Stimulated activated CD4-positive, alpha-beta T cell treated with anti-CD3 and anti-CD28 coated beads, Interleukin-4, amount 100 ng/mL, for 1 hour (primary cell): ENCODE measurements around the gene CSF2RB.

Experiments
- DNase-seq: peaks from one replicate; pipeline ENCODE4 v3.0.0-alpha.2; 2020

CSF2RB gene

DNA sequence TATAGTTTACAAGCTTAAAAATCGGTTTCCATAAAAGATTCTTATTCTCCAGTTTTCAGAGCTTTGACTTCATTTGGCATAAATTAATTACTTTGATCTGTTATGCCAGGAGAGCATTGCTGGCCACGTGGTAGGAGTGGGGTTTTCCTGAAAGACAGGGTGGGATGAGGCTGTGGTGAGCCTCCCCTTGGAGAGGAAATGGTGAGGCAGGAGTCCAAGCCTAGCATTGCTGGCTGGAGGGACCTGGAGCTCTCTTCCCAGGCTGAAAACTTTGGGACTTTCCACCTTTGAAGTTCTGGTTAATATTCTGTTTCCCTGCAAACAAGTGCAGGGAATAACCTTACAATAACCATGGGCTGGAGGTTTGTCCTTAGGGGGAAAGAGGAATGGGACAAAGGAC, 21.1 kb upstream of the CSF2RB start:
- no peak for DNase-seq

GRCh38 chr22:36893262-36893661, 20.2 kb upstream of the CSF2RB start:
- no peak for DNase-seq

- DNase-seq: no peak
Measured at GRCh38 chr22:36894266-36894665, 19.2 kb upstream of the CSF2RB start.

GRCh38 chr22:36897611-36898010, 15.8 kb upstream of the CSF2RB start:
- DNase-seq: no peak

DNA sequence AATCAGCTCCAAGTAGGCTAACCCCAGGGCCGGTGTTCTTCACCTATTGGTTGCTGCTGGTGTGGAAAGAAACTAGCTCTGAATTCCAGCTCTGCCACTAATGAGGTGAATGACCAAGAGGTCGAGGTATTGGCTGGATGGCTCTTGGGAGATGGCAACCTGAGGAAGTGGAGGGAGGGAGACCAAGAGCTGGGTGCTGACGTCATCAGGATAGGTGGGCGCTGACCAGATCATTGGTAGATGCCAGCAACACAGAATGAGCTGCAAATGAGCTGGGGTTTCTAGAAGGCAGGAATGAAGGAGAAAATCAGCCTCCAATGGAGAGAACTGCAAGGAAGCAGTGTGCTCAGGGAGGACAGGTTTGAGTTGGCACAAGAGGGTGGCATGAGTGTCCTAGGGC, 14.7 kb upstream of the CSF2RB start:
- DNase-seq: no peak

GRCh38 chr22:36899498-36899897, 13.9 kb upstream of the CSF2RB start:
- DNase-seq: no peak

DNA sequence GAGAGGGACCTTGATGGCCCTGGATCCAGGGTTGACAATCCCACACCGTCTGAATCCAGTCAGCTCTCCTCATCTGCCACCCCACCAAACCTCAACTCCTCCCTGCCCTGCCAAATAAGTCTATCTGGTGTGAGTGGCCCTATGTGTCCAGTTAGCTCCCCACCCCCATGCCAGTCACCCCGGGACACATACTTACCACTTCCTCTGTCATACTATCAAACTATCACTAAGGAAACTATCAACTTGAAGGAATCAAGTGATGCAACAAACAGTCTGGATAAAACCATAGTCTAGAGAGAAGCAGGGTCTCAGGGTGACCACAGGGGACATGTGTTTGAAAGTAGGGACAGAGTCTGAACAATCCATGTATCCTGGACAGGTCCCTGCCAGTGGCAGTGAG, 13.2 kb upstream of the CSF2RB start:
- DNase-seq: no peak

GRCh38 chr22:36900880-36901279, 12.5 kb upstream of the CSF2RB start:
- DNase-seq: no peak

DNA sequence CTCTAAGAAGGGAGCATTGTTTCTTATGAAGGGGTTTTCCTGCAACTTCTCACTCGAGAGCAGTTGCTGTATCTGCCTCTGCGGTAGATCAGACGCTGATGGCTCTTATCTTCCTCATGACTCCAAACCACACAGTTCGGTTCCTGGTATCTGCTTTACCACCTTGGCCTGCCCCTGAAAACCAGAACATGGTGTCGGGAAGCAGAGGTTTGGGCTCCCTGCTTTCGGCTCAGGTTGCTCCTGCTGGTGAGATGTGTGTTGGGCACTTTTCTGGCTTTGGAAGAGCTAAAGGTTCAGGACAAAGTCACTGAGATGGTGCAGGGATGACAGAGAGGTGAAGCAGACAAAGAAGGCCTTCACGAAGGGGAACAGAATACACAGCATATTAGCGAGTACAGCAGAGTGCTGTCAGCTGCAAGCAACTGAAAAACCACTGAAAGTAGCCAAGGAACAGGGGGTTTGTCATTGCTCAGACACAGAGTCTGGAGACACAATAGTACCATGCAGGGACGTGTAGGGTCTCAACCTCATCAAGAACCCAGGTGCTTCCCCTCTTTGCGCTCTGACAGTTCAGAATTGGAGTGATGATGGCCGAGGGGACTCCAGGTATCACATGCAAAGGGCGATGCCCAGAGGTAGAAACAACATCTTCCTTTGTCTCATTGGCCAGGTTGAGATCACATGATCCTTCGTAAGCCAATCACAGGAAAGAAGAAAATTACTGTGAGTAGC, 11.9 kb upstream of the CSF2RB start:
- DNase-seq: no peak

DNA sequence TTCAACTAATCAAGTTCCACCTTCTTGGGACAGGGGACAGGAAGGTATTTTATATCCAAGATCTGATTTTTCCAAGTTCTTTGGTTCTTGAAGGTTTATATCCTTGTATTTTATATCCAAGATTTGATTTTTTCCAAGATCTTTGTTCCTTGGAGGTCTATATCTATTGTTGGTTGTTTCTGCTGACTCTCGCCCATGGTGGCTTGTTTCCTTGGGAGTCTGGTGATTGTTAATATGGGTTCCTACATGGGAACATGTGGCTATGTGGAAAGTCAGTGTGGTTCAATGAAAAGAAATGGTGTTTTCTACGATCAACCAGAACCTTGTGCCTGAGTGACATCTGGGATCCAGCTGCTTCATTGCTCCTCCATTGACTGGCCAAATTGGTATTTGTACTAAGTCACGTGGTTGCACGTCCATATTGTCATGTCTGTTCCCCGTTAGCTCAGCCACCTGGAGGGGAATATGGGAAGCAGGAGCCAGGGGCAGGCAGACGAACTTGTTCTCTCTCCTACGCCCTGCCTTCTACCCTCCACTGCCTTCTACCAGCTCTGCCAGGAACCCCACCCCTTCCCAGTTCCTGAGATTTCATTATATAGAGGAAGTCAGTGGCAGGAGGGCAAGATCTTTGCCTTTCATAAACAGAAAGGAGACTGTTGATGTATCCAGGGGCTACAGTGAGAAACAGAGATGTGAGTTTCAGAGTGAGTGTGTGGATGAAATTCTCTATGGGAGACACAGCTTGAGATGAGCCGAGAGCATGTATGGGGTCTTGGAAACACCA, 11.1 kb upstream of the CSF2RB start:
- no peak for DNase-seq

- DNase-seq: no peak
Measured at GRCh38 chr22:36904260-36904880, 9.1 kb upstream of the CSF2RB start.

DNA sequence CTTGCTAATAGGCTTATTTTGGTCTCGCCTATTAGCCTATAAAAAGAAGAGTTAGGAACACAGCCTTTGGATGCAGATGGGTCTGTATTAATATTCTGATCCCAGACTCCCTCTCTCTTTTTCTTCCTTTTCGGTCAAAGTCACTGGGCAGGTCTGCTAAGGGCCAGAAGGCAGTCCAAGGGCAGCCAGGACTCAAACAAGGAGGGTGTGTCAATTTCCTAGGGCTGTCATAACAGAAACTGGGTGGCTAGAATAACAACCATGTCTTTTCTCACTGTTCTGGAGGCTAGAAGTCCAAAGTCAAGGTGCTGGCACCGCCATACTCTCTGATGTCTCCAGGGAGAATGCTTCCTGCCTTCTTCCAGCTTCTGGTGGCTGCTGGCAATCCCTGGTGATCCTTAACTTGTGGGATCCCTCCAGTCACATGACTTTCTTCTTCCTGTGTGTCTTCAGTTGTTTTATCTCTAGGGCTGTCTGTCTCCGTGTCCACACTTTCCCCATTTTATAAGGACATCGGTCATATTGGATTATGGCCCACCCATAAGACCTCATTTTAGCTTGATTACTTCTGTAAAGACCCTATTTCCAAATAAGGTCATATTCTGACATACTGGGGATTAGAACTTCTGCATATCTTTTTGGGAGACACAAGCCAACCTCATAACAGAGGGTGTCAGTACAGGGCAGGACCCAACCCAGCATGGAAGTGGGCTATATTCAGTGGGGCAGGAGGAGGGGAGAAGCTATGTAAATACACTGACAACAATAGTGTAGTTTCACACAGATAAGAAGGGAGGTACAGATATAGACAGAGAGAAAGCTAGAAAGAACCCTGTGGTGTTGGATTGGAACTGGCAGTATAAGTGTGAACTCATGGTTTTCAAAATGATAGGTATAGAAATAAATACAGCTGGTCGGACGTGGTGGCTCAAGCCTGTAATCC, 5.9 kb upstream of the CSF2RB start:
- DNase-seq: no peak

- DNase-seq: no peak
Measured at GRCh38 chr22:36910461-36910860, 3.0 kb upstream of the CSF2RB start.

DNA sequence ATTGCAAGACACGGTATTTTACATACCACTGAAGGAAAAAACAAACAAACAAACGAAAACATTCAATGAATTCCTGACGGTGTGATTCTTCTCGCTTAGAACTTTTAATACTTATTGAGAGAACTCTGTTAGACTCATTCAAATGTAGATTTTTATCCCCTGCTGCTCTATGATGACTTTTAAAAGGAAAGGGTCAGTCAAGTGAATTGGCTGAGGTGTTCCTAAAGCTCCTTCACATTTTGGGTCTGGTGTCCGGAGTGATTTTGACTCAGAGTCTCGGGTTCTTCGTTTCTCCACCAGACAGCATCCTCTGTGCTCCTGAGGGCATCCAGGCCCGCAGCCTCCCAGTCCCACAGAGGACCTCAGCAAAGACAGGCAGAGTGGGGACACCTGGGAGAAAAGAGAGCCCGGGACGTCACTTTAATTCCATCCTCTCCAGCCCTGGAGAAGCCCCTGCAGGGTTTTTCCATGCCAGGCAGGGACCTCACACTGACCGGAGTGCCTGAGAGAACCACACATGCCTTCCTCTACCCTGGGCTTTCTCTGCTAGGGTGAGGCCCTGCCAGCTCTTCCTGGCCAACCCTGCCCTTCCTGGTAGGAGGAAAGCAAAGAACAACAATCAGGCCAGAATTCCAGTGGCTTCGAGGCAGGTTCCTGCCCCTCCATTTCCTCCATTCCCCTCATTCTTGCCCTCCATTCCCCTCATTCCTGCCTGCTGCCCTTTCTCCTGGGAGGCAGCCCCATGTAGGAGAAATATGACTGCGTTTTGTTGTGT, 1.4 kb upstream of the CSF2RB start:
- no peak for DNase-seq

GRCh38 chr22:36912694-36913426, 568 bp upstream of the CSF2RB start:
- DNase-seq: no peak

DNA sequence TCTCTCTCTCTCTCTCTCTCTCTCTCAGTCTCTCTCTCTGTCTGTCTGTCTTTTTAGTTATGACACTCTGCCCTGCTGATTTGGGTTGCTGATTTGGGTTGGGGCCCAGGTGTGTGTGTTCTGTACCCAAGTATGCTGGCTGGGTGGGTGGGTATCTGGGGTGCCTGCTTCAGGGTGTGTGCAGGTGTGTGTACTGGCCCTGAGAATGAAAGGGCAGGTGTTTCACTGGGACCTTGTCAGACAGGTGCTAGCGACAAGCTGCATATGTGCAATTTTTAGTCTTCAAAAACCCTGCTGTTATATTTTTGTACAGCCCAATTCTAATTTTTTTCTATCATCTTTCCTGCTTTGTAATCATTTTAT, 943 bp downstream of the CSF2RB start:
- DNase-seq: no peak

DNA sequence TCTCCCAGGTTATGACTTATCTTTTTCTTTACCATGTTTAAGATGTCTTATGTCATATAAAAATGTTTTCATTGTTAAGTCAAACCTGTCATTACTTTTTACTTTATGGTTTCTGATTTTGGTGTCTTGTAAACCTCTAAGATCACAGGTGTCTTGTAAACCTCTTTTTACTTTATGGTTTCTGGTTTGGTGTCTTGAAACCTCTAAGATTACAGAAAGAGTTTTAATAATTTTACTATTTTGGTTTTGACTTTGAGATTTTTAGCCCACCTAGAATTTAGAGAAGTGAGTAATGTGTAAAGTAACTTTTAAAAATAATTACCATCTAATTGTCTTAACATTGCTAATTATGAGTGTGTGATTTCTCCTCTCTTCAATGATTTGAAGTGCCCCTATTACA, 2.6 kb downstream of the CSF2RB start:
- no peak for DNase-seq

DNA sequence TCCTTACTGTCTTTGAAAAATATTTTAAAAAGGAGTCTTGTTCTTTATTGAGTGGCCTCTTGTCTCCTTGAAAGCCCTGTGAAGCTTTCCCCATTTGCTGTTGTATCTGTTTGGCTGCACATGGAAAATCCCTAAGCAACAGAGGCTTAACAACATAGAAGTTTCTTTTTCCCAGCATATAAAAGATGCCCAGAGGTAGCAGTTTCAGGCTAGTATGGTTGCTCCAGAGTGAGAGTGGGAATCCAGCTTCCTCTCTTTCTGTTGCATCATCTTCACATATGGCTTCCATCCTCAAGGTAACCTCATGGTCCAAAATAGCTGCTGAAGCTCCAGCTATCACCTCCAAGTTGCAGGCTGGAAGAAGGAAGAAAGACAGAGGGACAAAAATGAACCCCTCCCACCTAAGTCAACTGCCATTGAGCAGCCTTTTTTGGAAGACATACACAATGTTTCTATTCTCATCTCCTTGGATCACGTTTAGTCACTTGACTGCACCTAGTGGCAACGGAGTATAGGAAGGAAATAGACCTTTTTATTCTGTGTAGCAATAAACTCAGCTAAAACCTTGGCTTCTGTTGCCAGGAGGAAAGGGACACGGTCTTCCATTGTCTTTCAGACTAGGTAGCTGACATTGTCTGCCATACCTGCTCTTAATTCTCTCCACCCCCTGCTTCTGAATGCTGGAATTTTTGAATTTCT, 5.3 kb downstream of the CSF2RB start:
- DNase-seq: no peak

DNA sequence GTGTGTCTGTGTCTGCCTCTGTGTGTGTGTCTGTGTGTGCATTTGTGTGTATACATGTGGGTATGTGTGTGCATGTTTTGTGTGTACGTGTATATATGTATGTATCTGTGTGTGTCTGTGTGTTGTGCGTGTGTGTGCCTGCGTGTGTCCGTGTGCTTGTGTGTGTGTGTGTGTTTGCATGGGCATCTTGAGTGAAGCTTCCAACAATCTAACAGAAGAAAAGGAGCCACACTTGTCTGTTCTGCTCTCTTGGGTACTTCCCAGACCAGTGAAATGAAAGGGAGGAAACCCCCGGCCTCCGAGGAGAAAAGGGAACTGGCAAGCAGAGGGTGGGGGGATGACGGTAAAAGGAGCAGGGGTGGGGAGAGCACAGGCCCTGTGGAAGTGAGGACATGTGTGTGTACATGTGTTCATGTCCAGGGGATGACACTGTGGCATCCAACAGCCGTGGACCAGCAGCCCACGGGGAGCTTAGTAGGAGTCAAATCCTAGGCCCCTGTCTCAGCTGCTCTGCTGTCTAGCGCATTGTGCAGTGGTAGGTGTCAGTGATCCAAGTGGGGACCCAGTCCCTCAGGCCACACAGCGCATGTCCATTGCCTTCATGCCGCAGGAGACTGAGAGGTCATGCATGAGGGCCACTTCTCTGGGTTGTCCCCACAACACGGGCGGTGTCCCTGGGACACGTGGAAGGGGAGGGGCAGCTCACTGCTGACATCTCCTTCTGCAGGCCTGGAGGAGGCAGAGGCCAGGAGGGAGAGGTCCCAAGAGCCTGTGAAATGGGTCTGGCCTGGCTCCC, 8.1 kb downstream of the CSF2RB start:
- DNase-seq: no peak

DNA sequence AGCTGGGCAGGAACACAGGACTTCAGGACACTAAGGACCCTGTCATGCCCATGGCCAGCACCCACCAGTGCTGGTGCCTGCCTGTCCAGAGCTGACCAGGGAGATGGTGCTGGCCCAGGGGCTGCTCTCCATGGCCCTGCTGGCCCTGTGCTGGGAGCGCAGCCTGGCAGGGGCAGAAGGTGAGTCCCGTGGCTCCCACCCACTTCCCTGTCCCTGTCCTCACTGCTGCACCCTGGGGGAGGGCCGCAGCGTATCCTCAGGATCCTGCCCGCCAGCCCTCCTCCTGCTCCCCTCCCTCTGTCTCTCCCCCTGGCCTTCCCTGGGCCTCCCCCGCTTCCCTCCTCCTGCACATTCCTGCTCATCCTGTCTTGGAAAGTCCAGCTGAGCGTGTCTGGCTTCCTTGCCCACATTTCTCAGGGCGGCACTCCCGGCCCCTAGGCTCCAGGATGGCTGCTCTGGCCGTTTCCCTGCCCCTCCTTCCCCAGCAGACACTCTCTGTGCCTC, 8.7 kb downstream of the CSF2RB start:
- DNase-seq: no peak
